A549 (cell line): ENCODE data around the gene AMIGO2. TPM values are rescaled to one million over a fixed set of nuclear protein-coding genes. Genes with fewer than 3 reads are reported as not detected.
A peak's percentile ranks its signal among the peaks of the same experiment; 100 is the strongest.

Source experiments
- ATAC-seq, 2 experiments: fragments of 200-7000 bp in 1 of 2; fragments of >200 bp in 1 of 2; cut with Nextera tagmentation in 1 of 2; cut with Tn5 transposase in 1 of 2; 3 replicates each; pipeline versions ENCODE4 v1.8.0 to v1.9.1; 2018 to 2020; ENCODE audit warnings: mild to moderate bottlenecking in 1 of 2, moderate library complexity in 1 of 2
- CTCF ChIA-PET: fragments of 300-600 bp; sonication (Branson Sonifier 250); formaldehyde crosslinking; extraction: SDS; loops from one replicate; lab custom pipeline; 2021; ENCODE audit warnings: antibody characterized with exemption, inconsistent platforms; lab: Yijun Ruan, JAX
- POLR2A ChIA-PET: fragments of 350-600 bp; formaldehyde crosslinking; extraction: SDS; loops from one replicate; lab custom pipeline; 2021; ENCODE audit warnings: antibody characterized with exemption, inconsistent platforms; lab: Yijun Ruan, JAX
- DNase-seq, 2 experiments: peaks; one replicate each; pipeline versions ENCODE4 v3.0.0 to v3.0.0-alpha.2; 2011 to 2016; ENCODE audit warnings: low read depth in 1 of 2, low spot score in 1 of 2
- FAIRE-seq: peaks from 2 replicates; lab custom pipeline; 2011; peaks lifted over from hg19 to GRCh38; lab: Jason Lieb, UNC
- H3K27ac ChIP-seq, 2 experiments: fragments of >200 bp; sonication (Bioruptor Twin); formaldehyde crosslinking; 3 replicates each; pipeline ENCODE4 v1.5.1; 2016 to 2017
- H3K4me1 ChIP-seq: fragments of >200 bp; sonication (Bioruptor Twin); formaldehyde crosslinking; 3 replicates; pipeline ENCODE4 v1.6.1; 2016
- H3K4me2 ChIP-seq: fragments of >200 bp; sonication (Bioruptor Twin); formaldehyde crosslinking; 3 replicates; pipeline ENCODE4 v1.6.1; 2016
- H3K4me3 ChIP-seq: fragments of >200 bp; sonication (Bioruptor Twin); formaldehyde crosslinking; 3 replicates; pipeline ENCODE4 v1.5.1; 2016
- H3K9me3 ChIP-seq: fragments of >200 bp; sonication (Bioruptor Twin); formaldehyde crosslinking; 3 replicates; pipeline ENCODE4 v1.6.1; 2016
- CBX8 ChIP-seq: fragments of 200-600 bp; sonication (generic); IDR thresholded peaks from 2 replicates; pipeline ENCODE4 v1.6.1; 2016
- CEBPB ChIP-seq, 2 experiments: fragments of >200 bp in 1 of 2; sonication (Bioruptor Twin) in 1 of 2; formaldehyde crosslinking in 1 of 2; IDR thresholded peaks; 2 replicates each; pipeline ENCODE4 v1.6.1; 2012 to 2016
- EP300 ChIP-seq, 2 experiments: fragments of >200 bp; sonication (Bioruptor Twin); formaldehyde crosslinking; IDR thresholded peaks; 2 replicates in 1 of 2; 3 replicates in 1 of 2; pipeline ENCODE4 v1.6.1; 2016 to 2017
- ESRRA ChIP-seq: fragments of 150-350 bp; IDR thresholded peaks from 2 replicates; pipeline ENCODE4 v1.6.1; 2014; ENCODE audit warnings: mild to moderate bottlenecking, low read length, borderline replicate concordance
- FOSB ChIP-seq: fragments of 250-450 bp; sonication (Bioruptor Pico); IDR thresholded peaks from 2 replicates; pipeline ENCODE4 v1.5.0; 2020; ENCODE audit warnings: mild to moderate bottlenecking, moderate library complexity
- FOXS1 ChIP-seq: fragments of 250-450 bp; sonication (Bioruptor Pico); IDR thresholded peaks from 2 replicates; pipeline ENCODE4 v1.5.0; 2020; ENCODE audit warnings: mild to moderate bottlenecking, moderate library complexity
- HDAC2 ChIP-seq: fragments of 200-600 bp; sonication (generic); IDR thresholded peaks from 2 replicates; pipeline ENCODE4 v1.6.1; 2016
- HES2 ChIP-seq: fragments of >200 bp; sonication (Bioruptor Twin); formaldehyde crosslinking; IDR thresholded peaks from 2 replicates; pipeline ENCODE4 v1.6.1; 2016
- HEYL ChIP-seq: fragments of 250-450 bp; sonication (Bioruptor Pico); IDR thresholded peaks from 2 replicates; pipeline ENCODE4 v1.8.0; 2021; ENCODE audit warnings: mild to moderate bottlenecking, moderate library complexity
- HMGXB4 ChIP-seq: fragments of 250-450 bp; sonication (Bioruptor Pico); IDR thresholded peaks from 2 replicates; pipeline ENCODE4 v1.5.0; 2021; ENCODE audit warnings: mild to moderate bottlenecking, moderate library complexity, borderline replicate concordance
- HOXB5 ChIP-seq: fragments of 250-450 bp; sonication (Bioruptor Pico); IDR thresholded peaks from 2 replicates; pipeline ENCODE4 v1.5.0; 2020; ENCODE audit warnings: mild to moderate bottlenecking, moderate library complexity
- JUN ChIP-seq, 2 experiments: fragments of >200 bp; sonication (Bioruptor Twin); formaldehyde crosslinking; IDR thresholded peaks; 2 replicates in 1 of 2; 3 replicates in 1 of 2; pipeline ENCODE4 v1.6.1; 2016 to 2017
- KDM5A ChIP-seq: fragments of 200-600 bp; sonication (generic); IDR thresholded peaks from 2 replicates; pipeline ENCODE4 v1.6.1; 2016; ENCODE audit warnings: antibody characterized with exemption, mild to moderate bottlenecking
- MAZ ChIP-seq: fragments of 150-350 bp; IDR thresholded peaks from 2 replicates; pipeline ENCODE4 v1.6.1; 2014; ENCODE audit warnings: antibody characterized with exemption, low read depth, low read length, borderline replicate concordance
- NFE2L2 ChIP-seq: fragments of 150-350 bp; conservative IDR thresholded peaks from 2 replicates; pipeline ENCODE4 v1.6.1; 2014; ENCODE audit warnings: low read length
- NR3C1 ChIP-seq: fragments of >200 bp; sonication (Bioruptor Twin); formaldehyde crosslinking; IDR thresholded peaks from 3 replicates; pipeline ENCODE4 v1.6.1; 2017
- PBX3 ChIP-seq: IDR thresholded peaks from 2 replicates; pipeline ENCODE4 v1.6.1; 2012
- POLR2A ChIP-seq: IDR thresholded peaks from 2 replicates; pipeline ENCODE4 v1.6.1; 2012; ENCODE audit warnings: mild to moderate bottlenecking, low read length
- POLR2AphosphoS2 ChIP-seq: conservative IDR thresholded peaks from 2 replicates; pipeline ENCODE4 v1.6.1; 2012; ENCODE audit warnings: low read length, improper control_type of control experiment, inconsistent platforms
- RAD21 ChIP-seq, 2 experiments: fragments of >200 bp in 1 of 2; sonication (Bioruptor Twin) in 1 of 2; formaldehyde crosslinking in 1 of 2; IDR thresholded peaks in 1 of 2; conservative IDR thresholded peaks in 1 of 2; 2 replicates in 1 of 2; 3 replicates in 1 of 2; pipeline ENCODE4 v1.6.1; 2012 to 2018; ENCODE audit warnings: inconsistent platforms in 1 of 2
- RARB ChIP-seq: fragments of 250-450 bp; sonication (Bioruptor Pico); IDR thresholded peaks from 2 replicates; pipeline ENCODE4 v1.8.0; 2021; ENCODE audit warnings: mild to moderate bottlenecking, moderate library complexity
- RFX5 ChIP-seq: fragments of 450-650 bp; IDR thresholded peaks from 2 replicates; pipeline ENCODE4 v1.7.1; 2014; ENCODE audit warnings: antibody characterized with exemption, mild to moderate bottlenecking, moderate library complexity
- TP53 ChIP-seq: fragments of 250-450 bp; sonication (Bioruptor Pico); IDR thresholded peaks from 2 replicates; pipeline ENCODE4 v1.5.0; 2021; ENCODE audit warnings: mild to moderate bottlenecking, moderate library complexity
- ZC3H11A ChIP-seq: fragments of 450-650 bp; IDR thresholded peaks from 2 replicates; pipeline ENCODE4 v1.6.1; 2014; ENCODE audit warnings: antibody characterized with exemption, mild to moderate bottlenecking
- ZFP36 ChIP-seq: fragments of 450-650 bp; IDR thresholded peaks from 2 replicates; pipeline ENCODE4 v1.6.1; 2014; ENCODE audit warnings: borderline replicate concordance; ENCODE audit not compliant: partially characterized antibody
- ZNF302 ChIP-seq: fragments of 250-450 bp; sonication (Bioruptor Pico); IDR thresholded peaks from 2 replicates; pipeline ENCODE4 v1.9.0; 2021; ENCODE audit warnings: inconsistent platforms, mild to moderate bottlenecking, moderate library complexity
- WGBS: methylation state at CpG from one replicate; pipeline ENCODE4 v1.1.6; 2017; ENCODE audit errors: missing lambda C conversion rate; 5-methylcytosine and 5-hydroxymethylcytosine counted together
- polyA plus RNA-seq, 4 experiments: library from polyadenylated mRNA; depleted of rRNA in 3 of 4; stranded (reverse); fragments of >200 nt; fragmentation: RNase III in 1 of 4; extraction: RNeasy Plus Mini Kit Qiagen cat#74134 plus additional on column Dnase treatment in 1 of 4; gene quantifications; 2 replicates in 3 of 4; 3 replicates in 1 of 4; pipeline ENCODE4 v1.2.3, GENCODE V29; 2011 to 2017
- TF ChIP-seq, protein P1 (sequence below): IDR thresholded peaks from 2 replicates; pipeline ENCODE4 v1.6.1; 2012
- TF ChIP-seq, protein P2 (sequence below): fragments of >200 bp; sonication (Bioruptor Twin); formaldehyde crosslinking; IDR thresholded peaks from 3 replicates; pipeline ENCODE4 v1.6.1; 2016
- TF ChIP-seq, protein P3 (sequence below): fragments of 150-350 bp; IDR thresholded peaks from 2 replicates; pipeline ENCODE4 v1.6.1; 2014; ENCODE audit warnings: low read depth, mild to moderate bottlenecking, low read length
- TF ChIP-seq, protein P4 (sequence below): fragments of >200 bp; sonication (Bioruptor Twin); formaldehyde crosslinking; IDR thresholded peaks from 3 replicates; pipeline ENCODE4 v1.5.1; 2016

The AMIGO2 gene
- polyA plus RNA-seq, 2 of the 4 experiments (the other 2 are of a cell fraction), result 288 to 636 TPM

- TF ChIP-seq PBX3 (no peak; the same call in 1 of the 2 replicates), CEBPB (IDR thresholded peaks at IDR 0.05) (peak; percentile 21 to 88; a peak in 2 of 4 replicates)
- TF ChIP-seq, protein P1, sequence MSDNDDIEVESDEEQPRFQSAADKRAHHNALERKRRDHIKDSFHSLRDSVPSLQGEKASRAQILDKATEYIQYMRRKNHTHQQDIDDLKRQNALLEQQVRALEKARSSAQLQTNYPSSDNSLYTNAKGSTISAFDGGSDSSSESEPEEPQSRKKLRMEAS, result peak; percentile 69
Observed at GRCh38 chr12:47088021-47088944, 8.5 kb upstream of the AMIGO2 start (continued).

DNA sequence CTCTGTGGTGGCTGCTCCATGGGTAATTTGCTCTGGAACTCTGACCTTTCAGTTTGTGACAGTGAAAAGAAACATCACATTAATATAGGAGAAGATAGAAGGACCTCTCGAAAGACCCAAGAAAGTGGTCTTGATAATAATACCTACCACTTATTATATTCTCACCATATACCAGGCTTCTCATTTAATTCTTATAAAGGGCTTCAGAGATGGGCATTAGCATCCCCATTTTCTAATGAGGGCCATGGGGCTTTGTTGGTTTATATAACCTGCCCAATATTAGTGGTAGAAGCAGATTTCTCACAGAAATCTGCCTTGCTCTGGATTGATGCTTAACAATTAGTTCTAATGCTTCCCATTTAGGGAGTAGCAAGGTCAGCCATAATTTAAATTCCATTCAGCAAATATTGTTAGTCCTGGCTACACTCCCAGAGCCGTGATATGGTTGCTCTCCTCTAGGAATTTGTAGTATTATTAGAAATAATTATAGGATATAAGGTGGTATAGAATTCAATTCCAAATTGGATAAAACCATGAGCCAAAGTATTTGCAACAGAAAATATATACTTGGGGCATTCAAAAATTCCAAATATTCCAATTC, 7.4 kb upstream of the AMIGO2 start:
- 5% methylated on average over 2 of the region's 2 CpGs for WGBS
- no peak overlapping the region for H3K4me3 ChIP-seq
- CTCF ChIA-PET, result interaction anchor here (1.0 kb wide), 1 partner anchor 8 kb away, joined by 5 read pairs; no protein-coding TSS in a partner anchor
- DNase-seq, result peak in 1 of 2 experiments; percentile 31
- peak; percentile 54 for FAIRE-seq
- H3K4me1 ChIP-seq, result peaks cover 64% of the 10 kb centered on the region
- peaks cover 23% of the 10 kb centered on the region for H3K9me3 ChIP-seq
- POLR2A ChIA-PET, result interaction anchor here (0.5 to 2.9 kb wide), 4 partner anchors 8 to 142 kb away, joined by 3 to 38 read pairs (median 4); no protein-coding TSS in a partner anchor
- H3K4me2 ChIP-seq, result peak overlapping the region; percentile 89
- H3K27ac ChIP-seq, result peak overlapping the region; percentile 97 to 100
- ATAC-seq, result no peak
- TF ChIP-seq, protein P2, sequence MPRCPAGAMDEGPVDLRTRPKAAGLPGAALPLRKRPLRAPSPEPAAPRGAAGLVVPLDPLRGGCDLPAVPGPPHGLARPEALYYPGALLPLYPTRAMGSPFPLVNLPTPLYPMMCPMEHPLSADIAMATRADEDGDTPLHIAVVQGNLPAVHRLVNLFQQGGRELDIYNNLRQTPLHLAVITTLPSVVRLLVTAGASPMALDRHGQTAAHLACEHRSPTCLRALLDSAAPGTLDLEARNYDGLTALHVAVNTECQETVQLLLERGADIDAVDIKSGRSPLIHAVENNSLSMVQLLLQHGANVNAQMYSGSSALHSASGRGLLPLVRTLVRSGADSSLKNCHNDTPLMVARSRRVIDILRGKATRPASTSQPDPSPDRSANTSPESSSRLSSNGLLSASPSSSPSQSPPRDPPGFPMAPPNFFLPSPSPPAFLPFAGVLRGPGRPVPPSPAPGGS, result no peak
- no peak for TF ChIP-seq ZFP36
- TF ChIP-seq MAZ, result no peak
- TF ChIP-seq ESRRA, result no peak
- TF ChIP-seq POLR2A, result no peak
- peak; percentile 87; the same call in 1 of the 2 replicates for TF ChIP-seq HEYL (CRISPR knock-in tag)
- TF ChIP-seq FOXS1, result peak; percentile 75
- TF ChIP-seq, protein P3, sequence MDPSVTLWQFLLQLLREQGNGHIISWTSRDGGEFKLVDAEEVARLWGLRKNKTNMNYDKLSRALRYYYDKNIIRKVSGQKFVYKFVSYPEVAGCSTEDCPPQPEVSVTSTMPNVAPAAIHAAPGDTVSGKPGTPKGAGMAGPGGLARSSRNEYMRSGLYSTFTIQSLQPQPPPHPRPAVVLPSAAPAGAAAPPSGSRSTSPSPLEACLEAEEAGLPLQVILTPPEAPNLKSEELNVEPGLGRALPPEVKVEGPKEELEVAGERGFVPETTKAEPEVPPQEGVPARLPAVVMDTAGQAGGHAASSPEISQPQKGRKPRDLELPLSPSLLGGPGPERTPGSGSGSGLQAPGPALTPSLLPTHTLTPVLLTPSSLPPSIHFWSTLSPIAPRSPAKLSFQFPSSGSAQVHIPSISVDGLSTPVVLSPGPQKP, result no peak
- peak; percentile 88; the same call in 1 of the 2 replicates for TF ChIP-seq ZNF302
- no peak for TF ChIP-seq HES2
- TF ChIP-seq FOSB, result peak; percentile 23; the same call in 1 of the 2 replicates
- no peak for TF ChIP-seq KDM5A
- TF ChIP-seq POLR2AphosphoS2, result no peak
- no peak for TF ChIP-seq CEBPB (IDR thresholded peaks at IDR 0.05)
- no peak for TF ChIP-seq ZC3H11A
- TF ChIP-seq RFX5, result no peak
- TF ChIP-seq RARB (CRISPR knock-in tag), result no peak
- TF ChIP-seq JUN (IDR thresholded peaks at IDR 0.05), result no peak
- no peak for TF ChIP-seq NR3C1
- no peak for TF ChIP-seq CBX8
- no peak for TF ChIP-seq TP53
- TF ChIP-seq RAD21 (conservative IDR thresholded peaks at IDR 0.05 in 1 of 2, IDR thresholded peaks at IDR 0.05 in 1 of 2), result no peak
- no peak for TF ChIP-seq NFE2L2
- TF ChIP-seq, protein P1, result no peak
- TF ChIP-seq, protein P4, sequence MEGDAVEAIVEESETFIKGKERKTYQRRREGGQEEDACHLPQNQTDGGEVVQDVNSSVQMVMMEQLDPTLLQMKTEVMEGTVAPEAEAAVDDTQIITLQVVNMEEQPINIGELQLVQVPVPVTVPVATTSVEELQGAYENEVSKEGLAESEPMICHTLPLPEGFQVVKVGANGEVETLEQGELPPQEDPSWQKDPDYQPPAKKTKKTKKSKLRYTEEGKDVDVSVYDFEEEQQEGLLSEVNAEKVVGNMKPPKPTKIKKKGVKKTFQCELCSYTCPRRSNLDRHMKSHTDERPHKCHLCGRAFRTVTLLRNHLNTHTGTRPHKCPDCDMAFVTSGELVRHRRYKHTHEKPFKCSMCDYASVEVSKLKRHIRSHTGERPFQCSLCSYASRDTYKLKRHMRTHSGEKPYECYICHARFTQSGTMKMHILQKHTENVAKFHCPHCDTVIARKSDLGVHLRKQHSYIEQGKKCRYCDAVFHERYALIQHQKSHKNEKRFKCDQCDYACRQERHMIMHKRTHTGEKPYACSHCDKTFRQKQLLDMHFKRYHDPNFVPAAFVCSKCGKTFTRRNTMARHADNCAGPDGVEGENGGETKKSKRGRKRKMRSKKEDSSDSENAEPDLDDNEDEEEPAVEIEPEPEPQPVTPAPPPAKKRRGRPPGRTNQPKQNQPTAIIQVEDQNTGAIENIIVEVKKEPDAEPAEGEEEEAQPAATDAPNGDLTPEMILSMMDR, result no peak
- TF ChIP-seq EP300 (IDR thresholded peaks at IDR 0.05), result no peak
- TF ChIP-seq HMGXB4 (CRISPR knock-in tag), result no peak; the same call in 1 of the 2 replicates
- TF ChIP-seq HDAC2, result no peak
- peak; percentile 90 for TF ChIP-seq HOXB5 (CRISPR knock-in tag)
